Mammary epithelial cell (primary cell): ENCODE measurements around the gene FYN.

Source experiments
- EZH2 ChIP-seq: IDR thresholded peaks from 2 replicates; pipeline ENCODE4 v1.6.1; 2012; ENCODE audit warnings: low read length, inconsistent platforms, borderline replicate concordance
- TF ChIP-seq, protein P1 (sequence below), 2 donors: IDR thresholded peaks in 1 of 2; conservative IDR thresholded peaks in 1 of 2; 2 replicates each; pipeline ENCODE4 v1.5.1; 2011 to 2012; ENCODE audit warnings: inconsistent platforms in 2 of 2, low read length in 2 of 2, mild to moderate bottlenecking in 2 of 2, control low read depth in 1 of 2, low read depth in 1 of 2; ENCODE audit not compliant: insufficient read depth in 1 of 2; ENCODE audit errors: extremely low read depth in 1 of 2

DNA sequence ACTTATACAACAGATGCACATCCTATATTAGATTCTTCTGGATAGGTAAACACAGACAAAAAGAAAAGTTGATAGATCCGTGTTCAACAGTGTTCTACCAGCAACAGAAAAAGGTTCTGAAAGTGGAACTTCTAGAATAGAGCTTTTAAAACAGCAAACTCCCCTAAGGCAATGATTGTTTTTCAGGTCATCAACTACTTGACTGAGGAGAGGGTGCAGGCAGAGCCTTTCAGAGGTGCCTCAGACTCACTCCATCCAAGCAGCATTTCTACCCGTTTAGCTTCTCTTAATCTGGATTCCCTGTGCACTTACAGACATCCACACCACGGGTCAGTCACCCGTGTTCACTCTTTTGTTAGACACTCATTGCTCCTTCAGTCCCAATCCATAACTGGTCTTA lies 28.9 kb downstream of the FYN start:
- TF ChIP-seq, protein P1, sequence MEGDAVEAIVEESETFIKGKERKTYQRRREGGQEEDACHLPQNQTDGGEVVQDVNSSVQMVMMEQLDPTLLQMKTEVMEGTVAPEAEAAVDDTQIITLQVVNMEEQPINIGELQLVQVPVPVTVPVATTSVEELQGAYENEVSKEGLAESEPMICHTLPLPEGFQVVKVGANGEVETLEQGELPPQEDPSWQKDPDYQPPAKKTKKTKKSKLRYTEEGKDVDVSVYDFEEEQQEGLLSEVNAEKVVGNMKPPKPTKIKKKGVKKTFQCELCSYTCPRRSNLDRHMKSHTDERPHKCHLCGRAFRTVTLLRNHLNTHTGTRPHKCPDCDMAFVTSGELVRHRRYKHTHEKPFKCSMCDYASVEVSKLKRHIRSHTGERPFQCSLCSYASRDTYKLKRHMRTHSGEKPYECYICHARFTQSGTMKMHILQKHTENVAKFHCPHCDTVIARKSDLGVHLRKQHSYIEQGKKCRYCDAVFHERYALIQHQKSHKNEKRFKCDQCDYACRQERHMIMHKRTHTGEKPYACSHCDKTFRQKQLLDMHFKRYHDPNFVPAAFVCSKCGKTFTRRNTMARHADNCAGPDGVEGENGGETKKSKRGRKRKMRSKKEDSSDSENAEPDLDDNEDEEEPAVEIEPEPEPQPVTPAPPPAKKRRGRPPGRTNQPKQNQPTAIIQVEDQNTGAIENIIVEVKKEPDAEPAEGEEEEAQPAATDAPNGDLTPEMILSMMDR (conservative IDR thresholded peaks at IDR 0.05 in 1 of 2, IDR thresholded peaks at IDR 0.05 in 1 of 2; ENCODE audit: extremely low read depth in 1 of 2, insufficient read depth in 1 of 2, low read depth in 1 of 2, low read length in 2 of 2), result no peak
- no peak for TF ChIP-seq EZH2
